ENCODE measurements around the gene PSMG4.

- TF ChIP-seq CTCF (optimal IDR thresholded peaks at IDR 0.05 in 1 of 3, IDR thresholded peaks at IDR 0.05 in 1 of 3, conservative IDR thresholded peaks at IDR 0.05 in 1 of 3; ENCODE audit: extremely low read depth in 1 of 3, insufficient read depth in 2 of 3, low read length in 3 of 3), result no peak
- no peak for TF ChIP-seq EZH2 (IDR thresholded peaks at IDR 0.05; ENCODE audit: low read length)
Measured at GRCh38 chr6:3218266-3218665, 40.5 kb upstream of the PSMG4 start.
